HS-27A (cell line): ENCODE results near the gene LHFPL2.

ENCODE experiments used
- DNase-seq: peaks from one replicate; pipeline ENCODE4 v3.0.0-alpha.2; 2012; ENCODE audit warnings: low read depth, missing footprints

LHFPL2 gene

GRCh38 chr5:78594610-78595457 lies 53.7 kb downstream of the LHFPL2 start:
- DNase-seq = peak; percentile 50

DNA sequence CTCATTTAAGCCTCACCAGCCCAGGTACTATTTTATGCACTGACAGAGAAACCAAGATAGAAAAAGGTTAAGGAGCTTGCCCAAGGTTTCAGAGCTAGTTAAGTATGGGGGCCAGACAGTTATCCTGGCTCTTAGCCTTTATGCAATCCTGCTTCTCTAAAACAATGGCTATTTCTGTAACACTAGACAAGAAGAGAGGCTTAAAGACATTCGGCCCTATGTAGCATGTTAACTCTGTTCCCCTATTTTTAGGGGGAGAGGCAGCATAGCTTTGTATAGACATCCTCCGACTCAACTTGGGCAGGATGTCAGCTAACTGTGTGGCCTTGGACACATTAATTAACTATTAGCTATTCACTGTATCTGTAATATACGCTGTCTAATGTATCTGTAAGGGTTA lies 54.6 kb downstream of the LHFPL2 start:
- no peak for DNase-seq

GRCh38 chr5:78593465-78593864 lies 55.1 kb downstream of the LHFPL2 start:
- DNase-seq = no peak

- no peak for DNase-seq
Measured at GRCh38 chr5:78592735-78593386, 55.7 kb downstream of the LHFPL2 start.

DNA sequence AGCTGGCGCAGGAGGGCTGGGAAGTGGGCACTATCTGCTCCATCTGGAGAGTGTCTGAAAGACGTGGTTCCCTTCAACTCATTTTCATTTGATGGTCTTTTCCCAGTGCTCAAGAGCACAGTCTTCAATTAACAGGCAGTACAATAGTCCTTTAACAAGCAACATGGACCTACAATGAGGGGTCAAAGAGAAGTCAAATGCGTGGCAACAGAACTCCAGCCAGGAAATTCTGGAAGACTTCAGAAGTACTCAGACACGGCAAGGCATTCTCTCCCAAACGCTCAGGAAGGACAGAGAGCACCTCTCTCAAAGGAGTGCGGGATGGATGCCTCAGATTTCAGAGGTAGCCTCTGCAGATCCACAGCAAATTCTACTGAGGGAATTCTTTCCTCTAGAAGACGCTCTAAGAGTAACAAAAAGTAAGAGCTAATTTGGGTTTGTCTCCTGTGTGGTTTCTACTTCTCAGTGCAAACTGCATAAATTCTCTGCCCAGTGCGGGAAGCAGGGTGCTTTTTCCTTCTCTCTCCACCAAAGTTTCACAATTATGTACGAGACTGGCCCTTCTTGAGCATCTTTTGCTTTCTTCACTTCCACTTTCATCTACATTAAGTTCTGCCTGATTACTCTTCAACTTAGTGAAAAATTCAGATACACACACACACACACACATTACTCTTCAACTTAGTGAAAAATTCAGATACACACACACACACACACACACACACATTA lies 56.4 kb downstream of the LHFPL2 start:
- DNase-seq = no peak

DNA sequence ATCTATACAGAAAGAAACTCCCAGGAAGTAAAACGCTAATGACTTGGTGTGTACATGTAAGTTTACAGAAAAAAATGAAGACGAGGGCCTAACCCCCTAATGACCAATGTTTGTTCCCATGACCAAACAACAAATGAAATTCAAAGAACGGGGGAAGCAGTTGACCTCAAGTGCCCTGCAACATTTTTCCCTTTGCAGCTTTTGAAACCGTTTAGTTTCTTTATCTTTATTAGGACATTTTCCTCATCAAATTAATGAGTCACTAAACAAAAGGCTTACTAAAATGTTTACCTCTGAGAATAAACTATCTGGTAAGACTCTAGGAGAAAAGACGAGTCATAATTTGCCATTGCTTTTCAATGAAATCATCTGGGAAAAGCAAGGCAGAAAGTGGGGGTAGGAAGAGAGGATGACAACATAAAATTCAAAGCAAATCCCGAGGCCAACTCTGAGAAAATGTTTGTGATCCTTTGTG lies 57.4 kb downstream of the LHFPL2 start:
- no peak for DNase-seq

DNA sequence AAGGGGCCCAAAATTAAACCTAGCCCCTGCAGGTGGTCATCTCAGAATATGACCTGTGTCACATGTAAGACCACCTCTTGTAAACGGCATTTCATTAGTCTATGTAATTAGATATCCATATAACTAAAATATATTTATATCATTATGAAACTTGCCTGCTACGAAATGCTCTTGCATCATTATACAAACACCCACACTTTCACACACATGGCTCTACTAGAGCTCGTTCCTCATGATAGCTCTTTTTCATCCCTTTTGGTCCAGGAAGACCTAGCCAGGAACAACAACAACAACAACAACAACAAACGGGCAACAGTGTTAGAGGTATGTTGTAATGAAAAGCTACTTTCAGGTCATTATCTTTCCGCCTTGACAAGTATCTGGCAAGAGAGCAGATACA lies 58.6 kb downstream of the LHFPL2 start:
- no peak for DNase-seq

GRCh38 chr5:78588507-78588906 lies 60.1 kb downstream of the LHFPL2 start:
- no peak for DNase-seq

DNA sequence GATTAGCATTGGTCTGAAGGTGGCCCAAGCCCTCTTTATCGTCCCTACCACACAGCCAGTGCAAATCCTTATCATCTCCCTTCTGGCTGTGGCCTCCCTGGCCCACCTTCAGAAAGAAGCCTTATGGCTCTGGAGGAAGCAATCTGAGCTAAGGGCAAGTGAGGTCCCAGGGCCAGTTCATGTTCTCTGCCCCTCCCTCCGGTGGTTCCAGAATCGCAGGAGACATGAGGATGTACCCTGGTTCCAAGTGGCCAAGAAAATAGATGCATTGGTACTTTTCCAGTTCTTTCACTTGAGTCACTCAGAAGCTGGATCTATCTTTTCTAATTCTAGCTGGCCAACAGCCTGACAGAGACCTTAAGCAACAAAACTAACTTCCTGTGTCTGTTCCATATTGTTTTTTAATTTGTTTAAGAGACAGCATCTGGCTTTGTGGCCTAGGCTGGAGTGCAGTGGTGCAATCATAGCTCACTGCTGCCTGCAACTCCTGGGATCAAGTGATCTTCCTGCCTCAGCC lies 60.7 kb downstream of the LHFPL2 start:
- no peak for DNase-seq

GRCh38 chr5:78587081-78587774 lies 61.3 kb downstream of the LHFPL2 start:
- DNase-seq = no peak

DNA sequence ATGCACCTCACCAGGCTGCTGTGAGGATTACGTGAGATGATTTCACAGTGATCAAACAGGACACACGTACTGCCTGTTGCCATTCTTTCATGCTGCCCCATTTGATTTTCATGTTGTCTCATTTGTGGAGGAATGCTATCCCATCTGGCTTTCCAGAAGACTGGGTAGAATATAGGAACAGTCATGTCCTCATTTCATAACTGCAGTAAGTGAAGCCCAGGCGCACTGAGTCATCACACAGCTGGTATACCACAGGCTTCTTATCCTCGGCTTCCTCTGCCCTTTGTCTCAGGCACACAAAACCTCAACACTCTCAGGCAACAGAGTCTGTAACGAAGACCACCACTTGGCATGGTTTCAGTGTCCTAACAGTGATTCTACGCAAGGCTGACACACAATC lies 62.3 kb downstream of the LHFPL2 start:
- peak; percentile 74 for DNase-seq

GRCh38 chr5:78578015-78578414 lies 70.6 kb downstream of the LHFPL2 start:
- no peak for DNase-seq

DNA sequence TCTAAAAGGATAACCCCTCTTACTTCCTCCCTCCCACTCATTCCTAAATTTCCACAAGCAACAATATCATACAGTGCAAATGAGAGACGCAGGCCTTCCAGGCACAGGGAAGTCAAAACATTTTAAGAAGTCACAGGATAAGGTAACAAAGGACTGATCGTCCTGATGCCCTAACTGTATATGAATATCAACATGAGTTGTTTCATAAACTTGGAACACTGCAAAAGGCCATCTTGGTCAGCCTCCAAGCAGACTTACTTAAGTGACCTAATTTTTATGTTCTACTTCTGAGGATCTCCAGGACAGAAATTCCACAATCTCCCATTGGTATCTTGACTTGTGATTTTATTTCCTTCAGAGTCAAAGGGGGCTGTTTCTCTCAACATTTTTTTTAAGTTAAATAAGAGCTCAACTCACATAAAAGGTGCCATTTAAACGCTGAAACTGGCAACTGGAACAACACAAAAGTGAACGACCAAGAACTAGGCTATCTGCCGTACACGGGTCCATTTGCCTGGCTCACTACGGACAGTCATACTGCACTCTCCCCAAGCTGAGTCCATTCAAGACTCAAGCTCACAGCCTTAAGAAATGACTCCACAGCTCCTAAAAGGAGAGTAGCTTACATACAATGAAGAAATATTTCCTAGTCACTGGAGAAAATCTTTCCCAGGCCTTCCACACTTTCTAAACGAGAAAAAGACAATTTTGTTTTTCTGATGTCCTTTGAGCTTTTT lies 71.3 kb downstream of the LHFPL2 start:
- no peak for DNase-seq

GRCh38 chr5:78576376-78576775 lies 72.2 kb downstream of the LHFPL2 start:
- DNase-seq = no peak

DNA sequence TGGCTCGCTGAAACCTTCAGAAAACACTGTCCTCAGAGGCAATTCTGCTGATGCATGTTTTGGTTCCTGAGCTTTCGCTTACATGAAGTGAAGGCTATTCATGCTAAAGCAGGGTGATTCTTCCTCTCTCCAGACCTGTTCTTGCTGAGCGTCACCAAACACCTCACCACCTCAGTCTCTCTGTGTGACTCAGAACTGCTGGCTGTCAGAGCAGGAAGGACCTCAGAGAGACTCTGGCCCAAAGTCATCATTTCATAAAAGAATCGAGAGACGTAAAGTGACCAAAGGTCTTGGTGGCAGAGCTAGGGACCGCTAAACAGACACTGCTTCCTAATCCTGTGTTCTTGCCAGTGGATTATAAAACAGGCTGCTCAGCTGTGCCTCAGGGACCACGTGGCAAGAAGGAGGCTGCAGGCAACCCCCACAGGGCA lies 73.8 kb downstream of the LHFPL2 start:
- no peak for DNase-seq

DNA sequence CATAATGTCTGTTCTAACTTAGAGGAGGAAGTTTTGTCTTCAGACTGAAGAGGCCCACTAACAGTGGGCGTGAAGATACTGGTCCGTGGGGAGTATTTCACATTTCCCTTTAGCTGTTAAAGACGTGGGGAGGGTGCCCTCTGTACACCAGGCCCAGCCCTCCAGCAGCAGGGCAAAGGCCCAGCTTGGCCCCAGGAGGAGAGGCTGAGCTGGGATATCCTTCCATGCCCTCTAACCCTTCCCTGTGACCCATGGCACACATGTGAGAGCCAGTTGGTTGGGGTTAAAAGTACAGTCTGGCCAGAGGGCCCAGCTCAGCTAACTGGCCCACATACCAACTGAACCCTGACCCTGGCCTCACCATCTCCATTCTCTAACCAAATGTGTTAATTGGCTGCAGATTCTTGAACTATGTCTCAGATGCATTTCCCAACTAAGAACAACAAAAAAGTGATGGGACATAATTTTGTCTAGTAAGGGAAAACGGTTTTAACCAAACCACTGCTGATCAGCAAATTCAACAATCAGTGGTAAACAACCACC lies 74.4 kb downstream of the LHFPL2 start:
- DNase-seq = no peak

GRCh38 chr5:78573318-78573717 lies 75.3 kb downstream of the LHFPL2 start:
- DNase-seq = no peak

GRCh38 chr5:78570646-78571045 lies 77.9 kb downstream of the LHFPL2 start:
- no peak for DNase-seq

DNA sequence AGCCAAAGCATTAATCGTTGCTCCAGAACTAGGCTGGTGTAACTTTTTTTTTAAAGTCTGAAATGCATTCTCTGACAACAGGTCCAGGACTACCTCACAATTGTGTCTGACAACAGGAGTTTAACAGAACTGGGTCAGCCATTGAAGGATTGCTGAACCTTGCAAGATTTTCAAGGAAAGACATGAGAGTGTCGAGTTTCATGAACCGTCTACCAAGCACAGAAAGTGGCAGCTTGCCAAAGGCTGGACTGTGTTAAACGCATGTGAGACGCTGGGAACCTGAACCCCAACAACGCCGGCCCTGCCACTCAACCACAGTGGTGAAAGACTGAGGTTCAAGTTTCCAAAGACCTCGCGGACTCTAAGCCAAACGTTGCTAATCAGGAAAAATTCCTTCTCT lies 79.1 kb downstream of the LHFPL2 start:
- no peak for DNase-seq

DNA sequence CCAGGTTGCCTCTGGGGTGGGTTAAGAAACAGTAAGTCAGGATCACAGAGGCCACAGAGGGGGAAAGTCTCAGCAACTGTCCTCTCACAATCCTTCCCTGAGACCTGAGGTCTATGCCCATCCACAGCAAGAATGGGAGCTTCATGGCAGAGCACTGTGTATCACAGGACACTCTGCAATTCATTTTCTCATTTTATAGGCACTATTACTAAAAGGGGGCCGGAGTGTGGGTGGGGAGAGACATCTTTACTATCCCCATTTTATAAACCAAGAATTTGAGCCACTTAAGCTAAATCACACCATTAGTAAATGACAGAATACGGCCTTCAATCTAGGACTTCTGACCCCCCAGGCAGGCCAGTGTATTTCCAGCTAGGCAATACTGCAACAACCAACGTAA lies 79.9 kb downstream of the LHFPL2 start:
- no peak for DNase-seq

GRCh38 chr5:78568212-78568611 lies 80.4 kb downstream of the LHFPL2 start:
- no peak for DNase-seq
